ENCODE measurements around the gene ICAM2.

ICAM2 gene

GRCh38 chr17:64020056-64020766 lies at the start of gene ICAM2:
Gene ICAM2 (minus strand): TSS chr17:64020633. CDS start chr17:64006691, 13,942 bp downstream.
- peak; percentile 94 for DNase-seq

- no peak for DNase-seq
Observed at GRCh38 chr17:64070213-64070612, 49.8 kb upstream of the ICAM2 start.

- DNase-seq = no peak
Observed at GRCh38 chr17:64069143-64069542, 48.7 kb upstream of the ICAM2 start.

GRCh38 chr17:64067657-64068056 lies 47.2 kb upstream of the ICAM2 start:
- DNase-seq = no peak

- DNase-seq = no peak
Observed at GRCh38 chr17:64066716-64067115, 46.3 kb upstream of the ICAM2 start.

- DNase-seq = no peak
Observed at GRCh38 chr17:64065161-64065560, 44.7 kb upstream of the ICAM2 start.

GRCh38 chr17:64064331-64064730 lies 43.9 kb upstream of the ICAM2 start:
- no peak for DNase-seq

GRCh38 chr17:64063766-64064224 lies 43.4 kb upstream of the ICAM2 start:
- peak; percentile 82 for DNase-seq

- DNase-seq = no peak
Observed at GRCh38 chr17:64063088-64063487, 42.7 kb upstream of the ICAM2 start.

- no peak for DNase-seq
Observed at GRCh38 chr17:64061178-64061898, 40.9 kb upstream of the ICAM2 start.

GRCh38 chr17:64060331-64060730 lies 39.9 kb upstream of the ICAM2 start:
- DNase-seq = no peak

- no peak for DNase-seq
Observed at GRCh38 chr17:64059756-64060155, 39.3 kb upstream of the ICAM2 start.

- DNase-seq = no peak
Observed at GRCh38 chr17:64058621-64059020, 38.2 kb upstream of the ICAM2 start.

- DNase-seq = no peak
Observed at GRCh38 chr17:64057701-64058263, 37.3 kb upstream of the ICAM2 start.

- DNase-seq = no peak
Observed at GRCh38 chr17:64056269-64057005, 36.0 kb upstream of the ICAM2 start.

- DNase-seq = no peak
Observed at GRCh38 chr17:64055183-64056142, 35.0 kb upstream of the ICAM2 start.

GRCh38 chr17:64054304-64054703 lies 33.9 kb upstream of the ICAM2 start:
- no peak for DNase-seq

GRCh38 chr17:64053101-64053500 lies 32.7 kb upstream of the ICAM2 start:
- no peak for DNase-seq

GRCh38 chr17:64051153-64051552 lies 30.7 kb upstream of the ICAM2 start:
- DNase-seq = peak; percentile 36

- DNase-seq = no peak
Observed at GRCh38 chr17:64048805-64049204, 28.4 kb upstream of the ICAM2 start.

- no peak for DNase-seq
Observed at GRCh38 chr17:64045176-64045575, 24.7 kb upstream of the ICAM2 start.

Measured in hematopoietic multipotent progenitor cell treated with erythropoietin and hydrocortisone succinate and interleukin-3 and kit ligand, for 6 days (in vitro differentiated cells).